GM18508 (cell line): ENCODE data around the gene GIPC1.
"Not testable (repeated sequence)": the region's sequence is repeated elsewhere in the genome, so short reads cannot be mapped to it uniquely, and the experiment has no call there.

Source experiments
- ATAC-seq: cut with Tn5 transposase; IDR thresholded peaks from one replicate; pipeline ENCODE4 v1.9.1; 2021; ENCODE audit warnings: moderate number of reproducible peaks; ENCODE audit not compliant: insufficient read depth, unreplicated experiment

The GIPC1 gene

GRCh38 chr19:14519245-14519859 is 23.4 kb upstream of the GIPC1 start:
- no peak for ATAC-seq

- peak; percentile 37 for ATAC-seq
Observed at GRCh38 chr19:14517840-14518505, 22.0 kb upstream of the GIPC1 start, which contains the start of gene DNAJB1. Gene DNAJB1, minus strand, starts transcription at chr19:14518397. Its CDS starts 48 bp downstream, at chr19:14518349.

- ATAC-seq = no peak
Observed at GRCh38 chr19:14517446-14517839, 21.5 kb upstream of the GIPC1 start.

- ATAC-seq = no peak
Observed at GRCh38 chr19:14516746-14517438, 21.0 kb upstream of the GIPC1 start.

GRCh38 chr19:14516048-14516534 is 20.2 kb upstream of the GIPC1 start:
- ATAC-seq = no peak

GRCh38 chr19:14515501-14516047 is 19.6 kb upstream of the GIPC1 start:
- no peak for ATAC-seq

- ATAC-seq = no peak
Observed at GRCh38 chr19:14514215-14514863, 18.4 kb upstream of the GIPC1 start.

GRCh38 chr19:14512406-14512961 is 16.6 kb upstream of the GIPC1 start:
- ATAC-seq = no peak

- ATAC-seq = no peak
Observed at GRCh38 chr19:14511229-14511593, 15.3 kb upstream of the GIPC1 start.

GRCh38 chr19:14510311-14511228 is 14.6 kb upstream of the GIPC1 start:
- no peak for ATAC-seq

- ATAC-seq = no peak
Observed at GRCh38 chr19:14507704-14508542, 12.0 kb upstream of the GIPC1 start.

- no peak for ATAC-seq
Observed at GRCh38 chr19:14505488-14506239, 9.7 kb upstream of the GIPC1 start.

GRCh38 chr19:14504575-14504974 is 8.6 kb upstream of the GIPC1 start:
- ATAC-seq = not testable (repeated sequence)

GRCh38 chr19:14503285-14503684 is 7.4 kb upstream of the GIPC1 start:
- ATAC-seq = no peak

GRCh38 chr19:14502334-14503092 is 6.6 kb upstream of the GIPC1 start:
- ATAC-seq = no peak

GRCh38 chr19:14497228-14497921 is 1.4 kb upstream of the GIPC1 start:
- no peak for ATAC-seq
